ENCODE data around the gene SLC39A5. TPM values are rescaled to one million over a fixed set of nuclear protein-coding genes. Genes with fewer than 3 reads are reported as not detected.

SLC39A5 gene
- total RNA-seq, 1 donor from 2014 or later, result 0.76 TPM

GRCh38 chr12:56230432-56231183, 757 bp downstream of the SLC39A5 start:
- DNase-seq (ENCODE audit: low spot score in 2 of 2, unreplicated experiment in 2 of 2), result no peak

GRCh38 chr12:56231184-56231582, 1.3 kb downstream of the SLC39A5 start:
- no peaks in the 10 kb centered on the region for H3K4me1 Mint-ChIP-seq
- no peaks in the 10 kb centered on the region for H3K27me3 Mint-ChIP-seq (ENCODE audit: low read depth)
- peaks cover 2% of the 10 kb centered on the region for H3K36me3 Mint-ChIP-seq
- H3K9me3 Mint-ChIP-seq, result no peaks in the 10 kb centered on the region
- TF ChIP-seq CTCF (IDR thresholded peaks at IDR 0.05; ENCODE audit: unreplicated experiment), result no peak
- no peak overlapping the region for H3K4me3 Mint-ChIP-seq
- DNase-seq (ENCODE audit: low spot score in 2 of 2, unreplicated experiment in 2 of 2), result no peak
- no peak overlapping the region for H3K27ac Mint-ChIP-seq

More at GRCh38 chr12:56230432-56231183, 757 bp downstream of the SLC39A5 start:
- TF ChIP-seq CTCF (IDR thresholded peaks at IDR 0.05; ENCODE audit: unreplicated experiment), result no peak
- Mint-ChIP-seq H3K4me1 (no peaks in the 10 kb centered on the region), H3K9me3 (no peaks in the 10 kb centered on the region), H3K36me3 (peaks cover 4% of the 10 kb centered on the region), H3K27ac (no peak overlapping the region), H3K4me3 (no peak overlapping the region), H3K27me3 (ENCODE audit: low read depth) (no peaks in the 10 kb centered on the region)

GRCh38 chr12:56234746-56235436, 5.0 kb downstream of the SLC39A5 start:
- Mint-ChIP-seq H3K4me1 (no peaks in the 10 kb centered on the region), H3K27me3 (ENCODE audit: low read depth) (no peaks in the 10 kb centered on the region), H3K36me3 (peaks cover 1% of the 10 kb centered on the region), H3K4me3 (no peak overlapping the region), H3K27ac (no peak overlapping the region), H3K9me3 (no peaks in the 10 kb centered on the region)
- DNase-seq (ENCODE audit: low spot score in 2 of 2, unreplicated experiment in 2 of 2), result no peak
- no peak for TF ChIP-seq CTCF (IDR thresholded peaks at IDR 0.05; ENCODE audit: unreplicated experiment)

GRCh38 chr12:56236091-56236490, 6.2 kb downstream of the SLC39A5 start:
- Mint-ChIP-seq H3K4me1 (no peaks in the 10 kb centered on the region), H3K36me3 (peaks cover 8% of the 10 kb centered on the region), H3K9me3 (no peaks in the 10 kb centered on the region), H3K27me3 (ENCODE audit: low read depth) (no peaks in the 10 kb centered on the region), H3K4me3 (no peak overlapping the region), H3K27ac (no peak overlapping the region)
- no peak for TF ChIP-seq CTCF (IDR thresholded peaks at IDR 0.05; ENCODE audit: unreplicated experiment)
- DNase-seq (ENCODE audit: low spot score in 2 of 2, unreplicated experiment in 2 of 2), result no peak

- no peaks in the 10 kb centered on the region for H3K4me1 Mint-ChIP-seq
- no peak for DNase-seq (ENCODE audit: low spot score in 2 of 2, unreplicated experiment in 2 of 2)
- no peak for TF ChIP-seq CTCF (IDR thresholded peaks at IDR 0.05; ENCODE audit: unreplicated experiment)
- H3K27ac Mint-ChIP-seq, result no peak overlapping the region
- H3K9me3 Mint-ChIP-seq, result no peaks in the 10 kb centered on the region
- no peaks in the 10 kb centered on the region for H3K27me3 Mint-ChIP-seq (ENCODE audit: low read depth)
- H3K36me3 Mint-ChIP-seq, result peaks cover 16% of the 10 kb centered on the region
- H3K4me3 Mint-ChIP-seq, result no peak overlapping the region
These were observed 7.1 kb downstream of the SLC39A5 start for GRCh38 chr12:56236985-56237384.
